Mesendoderm (in vitro differentiated cells): Measurements from ENCODE around the gene SCUBE1.

Experiments used
- DNase-seq: peaks from one replicate; pipeline ENCODE4 v3.0.0; 2013
- H2AK5ac ChIP-seq: 2 replicates; pipeline ENCODE4 v1.6.1; 2013; ENCODE audit warnings: low read length, inconsistent platforms
- H2BK120ac ChIP-seq: 2 replicates; pipeline ENCODE4 v1.6.1; 2013; ENCODE audit warnings: low read depth, mild to moderate bottlenecking, low read length, moderate library complexity, mixed read lengths
- H2BK15ac ChIP-seq: replicated peaks from 2 replicates; pipeline ENCODE4 v1.6.1; 2013; ENCODE audit warnings: low read depth, mild to moderate bottlenecking, moderate library complexity
- H2BK5ac ChIP-seq: 2 replicates; pipeline ENCODE4 v1.6.1; 2013; ENCODE audit warnings: low read length, inconsistent platforms
- H3K18ac ChIP-seq: 2 replicates; pipeline ENCODE4 v1.6.1; 2013; ENCODE audit warnings: mild to moderate bottlenecking, low read length, mixed read lengths
- H3K23ac ChIP-seq: one replicate; pipeline ENCODE4 v1.6.1; 2013; ENCODE audit warnings: low read length
- H3K27ac ChIP-seq: 2 replicates; pipeline ENCODE4 v1.5.1; 2013; ENCODE audit warnings: low read depth, mild to moderate bottlenecking, inconsistent platforms, low read length, moderate library complexity
- H3K27me3 ChIP-seq: 2 replicates; pipeline ENCODE4 v1.6.1; 2013; ENCODE audit warnings: low read length, control low read depth, mild to moderate bottlenecking, inconsistent platforms; ENCODE audit not compliant: insufficient read depth, poor library complexity
- H3K36me3 ChIP-seq: 2 replicates; pipeline ENCODE4 v1.6.1; 2013; ENCODE audit warnings: low read length, inconsistent platforms; ENCODE audit not compliant: control insufficient read depth, insufficient read depth
- H3K4ac ChIP-seq: one replicate; pipeline ENCODE4 v1.6.1; 2013; ENCODE audit warnings: low read depth, mild to moderate bottlenecking, low read length, moderate library complexity
- H3K4me1 ChIP-seq: 2 replicates; pipeline ENCODE4 v1.6.1; 2013; ENCODE audit warnings: low read depth, low read length, inconsistent platforms; ENCODE audit not compliant: control insufficient read depth
- H3K4me2 ChIP-seq: 2 replicates; pipeline ENCODE4 v1.6.1; 2013; ENCODE audit warnings: low read length
- H3K4me3 ChIP-seq: 2 replicates; pipeline ENCODE4 v1.5.1; 2013; ENCODE audit warnings: mild to moderate bottlenecking, low read length
- H3K56ac ChIP-seq: one replicate; pipeline ENCODE4 v1.6.1; 2013; ENCODE audit warnings: low read length
- H3K79me1 ChIP-seq: 2 replicates; pipeline ENCODE4 v1.6.1; 2013; ENCODE audit warnings: low read length, inconsistent platforms
- H3K79me2 ChIP-seq: 2 replicates; pipeline ENCODE4 v1.6.1; 2013; ENCODE audit warnings: mild to moderate bottlenecking, low read length; ENCODE audit not compliant: control insufficient read depth, insufficient read depth
- H3K9ac ChIP-seq: 2 replicates; pipeline ENCODE4 v1.6.1; 2013; ENCODE audit warnings: low read length, inconsistent platforms
- H4K5ac ChIP-seq: one replicate; pipeline ENCODE4 v1.6.1; 2013; ENCODE audit warnings: low read length
- H4K8ac ChIP-seq: one replicate; pipeline ENCODE4 v1.6.1; 2013; ENCODE audit warnings: low read depth, mild to moderate bottlenecking, control low read depth, low read length, moderate library complexity
- WGBS: extraction: QIAGEN DNeasy Blood & Tissue Kit; methylation state at CpG from one replicate; pipeline ENCODE4 v1.1.7; 2013; ENCODE audit warnings: low lambda C conversion rate, missing lambda C conversion rate; ENCODE audit not compliant: insufficient coverage; ENCODE audit errors: extremely low coverage; 5-methylcytosine and 5-hydroxymethylcytosine counted together

The SCUBE1 gene

DNA sequence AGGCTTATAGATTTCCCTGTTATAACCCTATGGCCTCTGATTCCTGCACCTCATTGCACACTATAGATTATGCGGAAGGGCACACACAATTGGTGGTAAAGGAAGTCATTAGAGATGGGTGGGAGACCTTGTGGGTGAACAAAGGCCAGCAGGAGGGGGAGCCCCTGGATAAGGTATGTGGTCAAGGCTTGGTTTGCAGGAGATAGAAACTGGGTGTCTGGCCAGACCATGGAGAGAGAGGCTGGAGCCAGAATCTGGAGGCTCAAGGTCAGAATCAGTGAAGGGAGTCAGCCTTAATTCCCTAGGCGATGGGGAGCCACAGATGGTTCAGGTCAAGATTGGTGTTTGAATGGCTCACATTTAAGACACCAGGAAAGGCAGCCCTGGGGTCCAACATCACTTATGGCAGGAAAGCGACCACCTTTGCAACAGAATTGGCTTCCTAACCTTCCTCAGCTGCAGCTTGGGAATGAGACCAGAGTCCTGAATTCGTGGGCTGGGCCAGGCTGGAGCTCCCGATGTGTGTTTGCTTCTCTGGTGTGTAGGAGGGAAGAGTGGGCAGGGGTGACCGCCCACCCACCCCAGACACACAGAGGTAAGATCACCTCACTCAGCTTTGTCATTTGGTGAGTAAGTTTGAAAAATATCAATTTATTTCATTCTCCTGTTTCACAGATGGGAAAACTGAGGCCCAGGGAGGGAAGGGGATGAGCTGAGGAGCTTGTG lies 22.7 kb upstream of the SCUBE1 start:
- no peak overlapping the region for H3K18ac ChIP-seq
- H2BK15ac ChIP-seq: no peak overlapping the region
- no peak overlapping the region for H3K4me3 ChIP-seq
- H3K56ac ChIP-seq: no peak overlapping the region
- DNase-seq: no peak
- H4K5ac ChIP-seq: no peak overlapping the region
- H3K23ac ChIP-seq: no peak overlapping the region
- H3K79me2 ChIP-seq: no peaks in the 10 kb centered on the region
- WGBS: no CpG with 5 or more reads among the region's 6 CpGs
- H2AK5ac ChIP-seq: no peak overlapping the region
- no peak overlapping the region for H3K4ac ChIP-seq
- H4K8ac ChIP-seq: no peak overlapping the region
- H2BK5ac ChIP-seq: no peak overlapping the region
- H3K27ac ChIP-seq: no peak overlapping the region
- H3K9ac ChIP-seq: no peak overlapping the region
- no peaks in the 10 kb centered on the region for H3K79me1 ChIP-seq
- H3K4me1 ChIP-seq: no peaks in the 10 kb centered on the region
- H3K36me3 ChIP-seq: no peaks in the 10 kb centered on the region
- no peak overlapping the region for H3K4me2 ChIP-seq
- no peak overlapping the region for H2BK120ac ChIP-seq
- H3K27me3 ChIP-seq: no peaks in the 10 kb centered on the region

DNA sequence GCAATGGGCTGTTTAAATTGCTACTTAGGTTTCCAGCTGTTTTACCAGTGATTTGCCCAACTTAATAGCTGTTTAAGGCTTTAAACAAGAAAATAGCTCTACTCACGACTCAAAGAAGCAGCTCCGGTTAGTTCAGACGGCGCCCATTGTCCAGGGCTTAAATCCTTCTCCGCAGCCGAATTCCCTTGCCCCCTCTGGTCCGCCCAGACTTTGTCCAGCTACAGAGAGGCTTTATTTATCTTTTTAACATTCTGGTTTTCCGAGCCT lies 20.9 kb upstream of the SCUBE1 start:
- Histone ChIP-seq H3K23ac (no peak overlapping the region), H3K4me3 (no peak overlapping the region), H3K18ac (no peak overlapping the region), H3K4me2 (no peak overlapping the region), H3K9ac (no peak overlapping the region), H2BK120ac (no peak overlapping the region), H3K27ac (no peak overlapping the region), H4K8ac (no peak overlapping the region), H3K79me2 (no peaks in the 10 kb centered on the region), H2BK15ac (no peak overlapping the region), H3K56ac (no peak overlapping the region), H4K5ac (no peak overlapping the region), H3K4me1 (no peaks in the 10 kb centered on the region), H2BK5ac (no peak overlapping the region), H3K27me3 (no peaks in the 10 kb centered on the region), H3K79me1 (no peaks in the 10 kb centered on the region), H3K4ac (no peak overlapping the region), H2AK5ac (no peak overlapping the region), H3K36me3 (no peaks in the 10 kb centered on the region)
- no peak for DNase-seq
- no CpG with 5 or more reads among the region's 8 CpGs for WGBS

DNA sequence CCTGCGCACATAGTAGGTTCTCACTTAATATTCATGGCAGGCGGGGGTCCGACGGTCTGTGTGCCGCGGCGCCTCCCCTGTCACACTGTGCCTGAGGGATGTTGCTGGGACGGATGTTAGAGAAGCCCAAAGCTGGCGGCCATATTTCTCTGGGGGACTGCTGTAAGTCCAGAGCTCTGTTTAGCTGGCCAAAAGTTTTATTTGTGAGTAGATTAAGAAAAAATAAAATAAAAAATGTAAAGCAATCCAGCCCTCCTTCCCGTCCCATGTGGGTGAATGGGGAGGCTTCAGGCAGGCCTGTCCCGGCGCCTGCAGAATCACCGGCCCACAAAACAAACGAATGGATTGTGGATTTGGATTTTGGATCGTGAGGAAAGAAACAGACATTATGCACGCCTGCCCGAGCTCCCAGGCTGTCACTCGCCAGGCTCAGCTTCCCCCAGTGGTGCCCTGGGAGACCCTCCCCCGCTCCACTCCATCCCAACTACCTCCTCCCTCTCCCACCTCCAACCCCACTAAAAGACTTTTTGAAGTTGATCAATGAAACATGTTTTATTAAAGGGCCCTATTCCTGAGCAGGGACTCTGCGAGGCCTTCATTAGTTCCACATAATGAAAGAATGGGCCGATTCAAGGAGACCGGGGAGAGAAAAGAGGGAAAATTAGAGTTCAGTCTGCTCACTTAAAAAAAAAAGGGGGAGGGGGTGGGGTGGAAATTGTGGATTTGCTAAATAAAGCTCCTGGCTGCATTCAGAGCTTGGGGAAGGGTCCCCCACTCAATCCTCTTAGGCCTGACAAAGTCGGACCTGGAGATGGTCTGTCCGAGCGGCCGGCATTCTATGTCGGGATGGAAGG lies 20.4 kb upstream of the SCUBE1 start:
- Histone ChIP-seq H3K79me2 (no peaks in the 10 kb centered on the region), H3K9ac (no peak overlapping the region), H4K5ac (no peak overlapping the region), H3K27me3 (no peaks in the 10 kb centered on the region), H3K23ac (no peak overlapping the region), H3K79me1 (no peaks in the 10 kb centered on the region), H3K4me2 (no peak overlapping the region), H2BK5ac (no peak overlapping the region), H3K27ac (no peak overlapping the region), H4K8ac (no peak overlapping the region), H3K36me3 (no peaks in the 10 kb centered on the region), H2BK120ac (no peak overlapping the region), H3K4me3 (no peak overlapping the region), H3K18ac (no peak overlapping the region), H3K56ac (no peak overlapping the region), H3K4me1 (no peaks in the 10 kb centered on the region), H2AK5ac (no peak overlapping the region), H3K4ac (no peak overlapping the region), H2BK15ac (no peak overlapping the region)
- WGBS: no CpG with 5 or more reads among the region's 27 CpGs
- no peak for DNase-seq

DNA sequence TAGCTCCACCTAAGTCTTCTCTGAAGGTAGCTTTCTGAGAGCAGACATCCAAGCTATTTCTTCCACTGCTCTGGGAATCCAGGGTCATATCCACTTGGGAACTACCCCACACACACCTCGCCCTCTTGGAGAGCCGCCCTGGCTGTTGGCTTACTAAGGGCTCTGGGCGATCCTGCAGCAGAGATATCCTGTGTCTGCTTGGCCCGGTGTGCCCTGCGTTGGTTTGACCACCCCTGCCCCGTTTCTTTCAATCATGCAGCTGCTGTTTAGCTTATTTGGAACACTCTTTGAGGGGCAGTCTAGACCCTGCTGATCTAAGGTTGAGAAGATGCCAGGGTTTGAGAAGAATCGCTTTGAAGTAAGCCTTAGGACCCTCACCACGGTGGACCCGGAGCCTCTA lies 17.4 kb upstream of the SCUBE1 start:
- no peak overlapping the region for H2AK5ac ChIP-seq
- H3K4me1 ChIP-seq: no peaks in the 10 kb centered on the region
- no peak overlapping the region for H3K4me3 ChIP-seq
- no peak overlapping the region for H2BK15ac ChIP-seq
- DNase-seq: no peak
- no peak overlapping the region for H3K23ac ChIP-seq
- no peak overlapping the region for H3K27ac ChIP-seq
- no peaks in the 10 kb centered on the region for H3K79me2 ChIP-seq
- no peak overlapping the region for H3K9ac ChIP-seq
- no CpG with 5 or more reads among the region's 9 CpGs for WGBS
- H3K4me2 ChIP-seq: no peak overlapping the region
- H2BK5ac ChIP-seq: no peak overlapping the region
- no peaks in the 10 kb centered on the region for H3K27me3 ChIP-seq
- no peak overlapping the region for H4K8ac ChIP-seq
- H3K56ac ChIP-seq: no peak overlapping the region
- no peaks in the 10 kb centered on the region for H3K79me1 ChIP-seq
- H3K36me3 ChIP-seq: no peaks in the 10 kb centered on the region
- H3K18ac ChIP-seq: no peak overlapping the region
- no peak overlapping the region for H3K4ac ChIP-seq
- H4K5ac ChIP-seq: no peak overlapping the region
- no peak overlapping the region for H2BK120ac ChIP-seq

DNA sequence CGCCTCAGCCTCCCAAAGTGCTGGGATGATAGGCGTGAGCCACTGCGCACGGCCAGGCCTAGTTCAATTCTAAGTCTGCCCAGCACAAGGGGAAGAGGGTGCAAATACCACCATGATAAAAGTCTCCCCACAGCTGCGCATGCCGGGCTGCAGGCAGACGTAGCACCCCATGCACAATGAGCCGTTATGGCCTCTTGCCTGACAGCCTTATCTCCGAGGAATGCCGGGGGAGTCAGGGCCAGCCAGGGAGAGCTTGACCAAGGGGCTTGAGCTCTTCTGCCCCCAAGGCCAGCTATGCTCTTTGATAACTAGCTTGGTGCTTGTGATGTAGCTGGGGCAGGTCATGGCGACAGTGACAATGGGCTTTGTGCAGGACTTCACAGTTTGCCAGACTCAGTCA lies 13.7 kb upstream of the SCUBE1 start:
- Histone ChIP-seq H2AK5ac (no peak overlapping the region), H3K4ac (no peak overlapping the region), H3K56ac (no peak overlapping the region), H3K79me1 (no peaks in the 10 kb centered on the region), H3K4me3 (no peak overlapping the region), H3K27ac (no peak overlapping the region), H3K4me1 (no peaks in the 10 kb centered on the region), H2BK120ac (no peak overlapping the region), H3K18ac (no peak overlapping the region), H3K27me3 (no peaks in the 10 kb centered on the region), H4K5ac (no peak overlapping the region), H3K23ac (no peak overlapping the region), H2BK5ac (no peak overlapping the region), H4K8ac (no peak overlapping the region), H3K79me2 (no peaks in the 10 kb centered on the region), H3K4me2 (no peak overlapping the region), H2BK15ac (no peak overlapping the region), H3K9ac (no peak overlapping the region), H3K36me3 (no peaks in the 10 kb centered on the region)
- peak; percentile 33 for DNase-seq
- no CpG with 5 or more reads among the region's 11 CpGs for WGBS
